NCI-H128 (cell line): ENCODE measurements around the gene OR52N1.

Source experiments
- DNase-seq: peaks from one replicate; lab custom pipeline; 2025; ENCODE audit not compliant: unreplicated experiment; lab: John Stamatoyannopoulos, UW

The OR52N1 gene

DNA sequence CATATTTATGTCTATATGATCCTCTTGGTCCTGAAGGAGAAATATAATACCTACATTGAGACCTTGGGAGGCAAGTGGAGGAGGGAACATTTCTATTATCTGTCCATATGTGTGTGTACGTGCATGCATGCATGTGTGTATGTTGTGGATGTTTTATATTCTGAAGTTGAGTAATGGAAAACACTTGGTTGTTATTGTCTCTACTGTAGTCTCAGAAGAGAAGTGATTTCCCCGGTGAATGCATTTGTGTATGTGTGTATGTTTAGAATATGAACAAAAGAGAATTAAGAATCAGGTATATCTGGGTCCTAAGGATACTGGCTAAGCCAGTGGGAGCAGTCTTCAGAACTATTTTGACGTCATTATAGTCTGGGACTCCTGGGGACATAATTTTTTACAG is at the start of gene OR52N1:
OR52N1 (minus strand) TSS at position 101 of the 400 bp plus-strand sequence. CDS start 2,449 bp downstream, outside the sequence.
- no peak for DNase-seq

GRCh38 chr11:5837695-5838094 is 46.6 kb upstream of the OR52N1 start:
- no peak for DNase-seq

GRCh38 chr11:5833446-5833845 is 42.4 kb upstream of the OR52N1 start:
- no peak for DNase-seq

GRCh38 chr11:5831196-5831829 is 40.2 kb upstream of the OR52N1 start:
- DNase-seq: no peak

DNA sequence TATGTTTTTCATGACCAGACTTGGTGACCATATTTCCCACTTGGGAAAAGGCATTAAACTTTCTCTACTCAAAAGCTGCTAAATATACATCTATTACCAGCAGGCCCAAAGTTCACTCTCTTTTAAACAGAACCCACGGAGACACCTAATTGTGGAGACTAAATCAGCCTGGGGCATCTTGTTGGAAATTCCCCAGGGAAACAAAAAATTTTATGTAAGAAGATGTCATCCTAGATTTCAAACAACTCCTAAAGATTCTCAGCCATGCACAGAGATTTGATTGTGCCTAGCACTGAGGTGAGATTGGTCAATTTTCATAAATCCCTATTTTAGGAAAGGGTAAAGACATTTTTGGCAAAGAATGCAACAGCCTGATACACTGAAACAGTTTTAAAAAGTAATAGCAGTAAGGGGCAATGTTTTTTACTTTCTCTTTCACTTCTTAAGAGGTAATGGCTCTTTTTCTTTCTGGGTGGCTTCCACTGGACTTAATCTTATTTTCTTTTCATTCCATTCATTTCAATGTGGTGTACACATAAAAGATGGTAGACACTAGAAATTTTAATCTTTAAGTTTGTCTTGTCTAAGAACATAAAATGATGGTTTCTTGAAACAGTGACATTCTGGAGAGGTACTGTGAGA is 27.3 kb upstream of the OR52N1 start:
- DNase-seq: no peak

DNA sequence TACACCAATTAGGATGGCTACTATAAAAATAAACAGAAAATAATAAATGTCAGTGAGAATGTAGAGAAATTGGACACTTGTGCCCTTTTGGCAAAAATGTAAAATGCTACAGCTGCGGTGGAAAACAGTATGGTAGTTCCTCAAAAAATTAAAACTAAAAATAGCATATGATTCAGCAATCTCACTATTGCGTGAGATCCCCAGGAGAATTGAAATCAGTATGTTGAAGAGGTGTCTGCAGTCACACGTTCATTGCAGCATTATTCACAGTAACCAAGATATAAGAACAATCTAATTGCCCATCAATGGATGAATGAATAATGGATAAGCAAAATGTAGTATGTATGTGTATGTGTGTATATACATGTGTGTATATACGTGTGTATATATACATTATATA is 24.5 kb upstream of the OR52N1 start:
- DNase-seq: no peak

- no peak for DNase-seq
Measured at GRCh38 chr11:5809905-5810795, 19.1 kb upstream of the OR52N1 start.

- DNase-seq: no peak
Measured at GRCh38 chr11:5809122-5809519, 18.1 kb upstream of the OR52N1 start.

GRCh38 chr11:5808500-5809121 is 17.5 kb upstream of the OR52N1 start, which contains the start of gene OR52N2:
Gene OR52N2 (plus strand): TSS chr11:5808924. CDS start chr11:5820336, 11,412 bp downstream.
- DNase-seq: no peak

DNA sequence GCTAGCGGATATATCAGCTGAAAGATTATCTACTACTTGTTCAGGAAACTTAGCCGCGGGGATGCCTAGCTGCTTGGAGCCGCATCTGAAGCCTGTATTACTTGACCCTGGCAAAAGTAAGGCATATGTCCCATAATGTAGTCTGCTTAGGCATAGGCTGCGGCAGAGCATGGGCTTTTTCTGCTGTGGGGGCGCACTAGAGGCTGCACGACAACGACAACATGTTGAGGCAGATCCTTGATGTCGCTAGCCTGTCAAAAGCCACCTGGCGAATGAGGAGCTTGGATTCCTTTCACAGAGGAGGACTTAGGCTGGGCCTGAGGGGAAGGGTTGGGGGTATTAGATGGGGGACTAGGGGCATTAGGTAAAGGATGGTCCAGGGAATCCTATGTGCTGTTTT is 16.5 kb upstream of the OR52N1 start:
- DNase-seq: no peak

DNA sequence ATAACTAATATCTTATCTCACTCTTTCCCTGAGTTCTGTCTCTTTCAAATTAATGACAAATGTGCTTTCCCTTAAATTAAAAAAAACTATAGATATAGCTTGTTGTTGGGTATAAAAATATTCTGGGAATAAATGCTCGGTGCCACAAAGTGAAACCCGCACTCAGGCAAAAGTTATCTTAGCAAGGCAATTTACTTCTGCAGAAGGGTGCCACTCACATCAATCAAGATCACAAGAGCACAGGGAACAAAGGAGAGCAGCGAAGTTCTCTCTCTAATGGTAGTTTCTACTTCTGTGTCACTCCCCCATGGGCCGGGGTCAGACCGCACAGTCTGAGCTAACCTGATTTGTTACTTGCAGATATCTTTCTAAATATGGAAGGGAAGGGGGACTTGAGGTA is 12.9 kb upstream of the OR52N1 start:
- DNase-seq: no peak

DNA sequence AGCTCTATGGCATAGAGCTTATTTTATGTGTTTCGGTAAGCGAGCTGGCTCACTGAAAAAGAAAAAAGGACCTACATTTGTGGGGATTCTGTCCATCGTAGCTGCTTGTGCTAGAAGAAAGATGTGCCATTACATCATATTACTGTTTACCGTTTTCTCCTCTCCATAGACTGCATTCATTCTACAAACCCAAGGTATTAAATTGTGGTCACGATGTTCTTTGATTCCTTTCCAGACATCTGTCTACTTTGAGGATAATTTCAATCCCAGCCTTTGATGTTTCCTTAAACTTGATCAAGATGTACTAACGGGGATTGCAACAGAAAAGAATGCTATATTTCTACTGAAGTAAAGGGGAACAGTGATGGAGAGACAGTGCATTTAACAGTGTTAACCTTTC is 5.5 kb upstream of the OR52N1 start:
- DNase-seq: no peak

DNA sequence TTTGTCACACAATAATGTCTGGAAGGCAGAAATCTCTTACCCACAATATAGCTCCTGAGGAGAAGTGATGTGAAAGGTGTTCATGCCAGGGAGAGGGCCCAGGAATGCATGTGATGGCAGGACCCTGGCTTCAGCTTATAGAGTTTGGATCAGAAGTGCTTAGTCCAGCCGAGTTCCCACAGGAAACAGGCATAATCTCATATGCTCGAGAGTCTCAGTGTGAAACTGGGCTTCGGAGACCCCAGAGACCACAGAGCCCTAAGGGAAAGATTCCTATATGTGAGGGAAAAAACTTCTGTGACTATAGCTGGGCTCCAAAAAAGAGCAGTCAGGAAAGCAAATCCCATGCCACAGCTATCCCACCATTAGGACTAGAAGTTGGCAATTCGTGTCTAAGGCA is 7.8 kb downstream of the OR52N1 start, which contains the start of gene OR52N5:
OR52N5 (minus strand) TSS at position 101 of the 400 bp plus-strand sequence. CDS start 4,721 bp downstream, outside the sequence.
- no peak for DNase-seq

DNA sequence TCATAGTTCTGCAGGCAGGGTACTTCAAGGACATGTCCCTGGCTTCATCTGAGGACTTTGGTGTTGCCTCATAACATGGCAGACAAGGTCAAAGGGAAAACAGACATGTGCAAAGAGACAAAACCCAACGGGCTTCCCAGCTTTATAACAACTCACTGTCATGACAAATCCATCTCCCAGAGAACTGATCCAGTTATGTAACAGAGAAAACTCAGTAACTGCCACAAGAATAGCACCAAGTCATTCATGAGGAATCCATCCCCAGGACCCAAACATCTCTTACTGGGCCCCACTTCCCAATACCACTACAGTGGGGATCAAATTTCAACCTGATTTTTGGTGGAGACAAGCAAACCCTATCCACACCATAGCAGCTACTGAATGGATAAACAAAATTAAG is 24.0 kb downstream of the OR52N1 start:
- no peak for DNase-seq

DNA sequence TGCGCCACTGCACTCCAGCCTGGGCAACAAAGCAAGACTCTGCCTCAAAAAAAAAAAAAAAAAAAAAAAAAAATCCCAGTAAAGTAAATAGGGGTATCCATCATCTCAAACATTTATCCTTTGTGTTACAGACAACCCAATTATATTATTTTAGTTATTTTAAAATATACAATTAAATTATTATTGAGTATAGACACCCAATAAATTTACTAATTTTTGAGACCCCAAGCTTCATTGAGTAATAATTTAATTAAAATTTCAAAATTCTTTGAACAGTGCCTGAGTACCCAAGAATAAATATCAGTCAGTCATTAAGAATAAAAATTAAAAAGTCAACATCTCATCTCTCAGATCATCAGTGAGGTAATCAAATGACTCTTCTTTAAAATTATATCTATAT is 37.1 kb downstream of the OR52N1 start, which contains the start of gene OR52N4:
OR52N4 (plus strand) TSS at position 301 of the 400 bp plus-strand sequence. CDS start 498 bp downstream, outside the sequence.
- no peak for DNase-seq

DNA sequence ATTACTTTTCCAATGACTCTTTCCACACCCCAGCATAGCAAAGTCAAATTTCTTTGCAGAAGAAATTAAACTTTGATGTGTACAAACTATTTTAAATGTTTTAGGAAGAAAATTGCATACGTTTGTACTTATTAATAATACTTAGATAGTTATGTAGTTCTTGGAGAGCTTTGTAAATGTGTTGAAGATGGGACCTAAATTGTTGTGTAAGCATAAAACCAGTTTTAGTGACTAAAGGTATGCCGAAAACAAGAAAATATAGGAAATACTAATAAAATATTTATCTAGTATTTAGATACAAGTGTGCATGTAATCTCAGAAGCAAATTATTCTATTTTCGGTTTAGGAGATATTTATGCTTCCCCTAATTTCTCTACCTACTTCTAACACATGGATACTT is 41.2 kb downstream of the OR52N1 start:
- no peak for DNase-seq

DNA sequence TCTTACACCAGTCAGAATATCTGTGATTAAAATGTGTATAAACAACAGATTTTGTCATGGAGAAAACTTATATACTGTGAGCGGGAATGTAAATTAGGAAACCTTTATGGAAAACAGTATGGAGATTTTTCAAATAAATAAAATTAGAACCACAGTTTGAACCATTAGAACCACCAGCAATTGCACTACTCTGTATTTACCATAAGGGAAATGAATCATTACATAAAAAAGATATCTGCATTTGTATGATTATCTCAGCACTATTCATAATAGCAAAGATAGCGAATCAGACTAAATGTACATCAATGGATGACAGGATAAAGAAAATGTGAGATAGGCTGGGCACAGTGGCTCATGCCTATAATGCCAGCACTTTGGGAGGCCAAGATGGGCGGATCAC is 44.5 kb downstream of the OR52N1 start:
- no peak for DNase-seq

GRCh38 chr11:5738431-5738830 is 52.6 kb downstream of the OR52N1 start:
- DNase-seq: no peak

DNA sequence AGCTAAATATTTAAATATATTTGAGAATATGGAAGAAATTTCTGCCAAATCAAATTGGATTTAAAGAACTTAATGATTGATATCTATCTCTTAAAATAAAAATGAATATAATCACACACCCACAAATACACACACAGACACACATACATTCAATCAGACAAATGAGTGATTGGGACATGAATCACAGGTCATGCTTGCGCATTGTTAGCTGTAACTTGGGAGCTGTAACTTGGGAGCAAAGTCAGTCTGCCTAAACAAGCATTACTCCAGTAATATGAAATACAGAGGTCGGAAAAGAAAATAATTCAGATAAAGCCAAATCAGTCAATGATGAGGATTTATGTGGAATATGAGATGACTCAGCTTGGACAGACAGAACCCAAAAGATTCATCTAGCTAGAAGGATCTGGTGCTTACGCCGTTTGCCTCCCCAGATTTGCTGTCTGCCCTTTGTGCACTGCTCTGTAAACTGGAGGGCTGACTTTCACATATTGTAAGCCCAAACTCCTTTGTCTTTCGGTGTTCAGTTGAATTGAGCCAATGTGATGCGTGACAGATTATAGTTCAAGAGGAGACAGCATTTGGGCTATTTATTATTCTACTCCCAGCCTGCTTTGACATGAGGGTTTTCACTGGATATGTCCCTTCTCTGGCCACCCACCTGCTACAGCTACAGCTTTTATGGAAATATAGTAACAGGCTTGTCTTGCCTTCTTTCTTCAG is 53.2 kb downstream of the OR52N1 start:
- no peak for DNase-seq

GRCh38 chr11:5737091-5737490 is 54.0 kb downstream of the OR52N1 start:
- DNase-seq: no peak
